SHP77 (cell line): Measurements from ENCODE around the gene AFAP1L1.

Experiments
- DNase-seq, 2 experiments: peaks; one replicate each; lab custom pipeline; 2025; lab: John Stamatoyannopoulos, UW

AFAP1L1 gene

GRCh38 chr5:149314571-149315111 lies 43.0 kb downstream of the AFAP1L1 start:
- no peak for DNase-seq

GRCh38 chr5:149315753-149316152 lies 44.1 kb downstream of the AFAP1L1 start:
- no peak for DNase-seq

- peak; percentile 26 to 44 for DNase-seq
These were observed 45.8 kb downstream of the AFAP1L1 start for GRCh38 chr5:149317281-149318048.

- DNase-seq: no peak
These were observed 47.5 kb downstream of the AFAP1L1 start for GRCh38 chr5:149319174-149319573.

DNA sequence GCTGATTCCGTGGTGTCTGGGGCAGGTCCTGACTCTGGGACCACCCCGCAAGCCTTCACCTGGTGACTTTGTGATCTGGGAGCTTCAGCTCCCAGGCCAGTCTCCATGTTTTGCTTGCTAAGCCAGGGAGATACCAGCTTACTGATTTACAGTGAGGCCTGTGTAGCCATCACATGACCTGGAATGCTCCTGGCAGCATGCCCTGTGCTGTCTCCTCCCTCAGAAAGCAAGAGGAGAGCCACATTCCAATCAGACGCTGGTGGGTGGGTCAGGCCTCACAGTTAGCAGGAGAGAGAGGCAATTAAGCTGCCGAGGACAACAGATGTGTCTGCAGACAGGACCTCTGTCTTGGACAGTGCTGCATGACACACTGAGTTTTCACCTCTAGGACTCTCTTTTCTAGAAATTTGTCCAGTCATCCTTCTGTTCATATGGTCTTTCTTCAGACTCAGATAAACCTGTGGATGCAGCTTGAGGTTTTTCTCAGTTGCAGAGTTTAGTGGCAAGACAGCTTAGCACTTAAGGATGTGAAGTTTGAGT lies 49.2 kb downstream of the AFAP1L1 start:
- peak; percentile 68 to 82 for DNase-seq

- DNase-seq: no peak
These were observed 50.9 kb downstream of the AFAP1L1 start for GRCh38 chr5:149322518-149322917.

- DNase-seq: no peak
These were observed 51.6 kb downstream of the AFAP1L1 start for GRCh38 chr5:149323210-149323609.

DNA sequence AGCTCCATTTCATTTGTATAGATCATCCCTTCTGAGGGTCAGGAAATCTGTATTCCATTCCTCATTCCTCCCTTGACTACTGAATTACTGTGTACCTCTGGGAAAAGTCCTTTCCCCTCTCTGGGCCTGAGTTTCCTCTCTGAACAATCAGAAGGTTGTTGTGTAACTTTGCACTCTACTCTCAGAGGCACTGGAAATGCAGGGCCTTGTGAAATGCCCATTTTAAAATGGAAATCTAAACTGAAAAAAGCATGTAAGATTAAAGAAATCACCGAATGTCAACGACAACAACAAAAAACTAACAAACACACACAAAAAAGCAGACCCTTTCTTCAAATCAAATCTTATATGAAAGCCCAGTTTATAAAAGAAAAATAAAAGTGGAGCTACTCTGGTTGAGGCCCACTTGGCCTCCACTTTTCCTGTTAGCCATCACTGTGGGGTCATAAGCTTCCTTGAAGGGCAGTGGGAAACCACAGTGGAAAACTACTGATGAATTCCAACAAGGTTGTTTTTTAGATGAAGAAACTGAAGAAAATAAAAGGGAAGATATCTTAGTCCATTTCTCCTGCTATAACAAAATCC lies 52.1 kb downstream of the AFAP1L1 start:
- no peak for DNase-seq

- no peak for DNase-seq
These were observed 53.0 kb downstream of the AFAP1L1 start for GRCh38 chr5:149324641-149325040.

GRCh38 chr5:149325166-149325735 lies 53.6 kb downstream of the AFAP1L1 start:
- no peak for DNase-seq

GRCh38 chr5:149325894-149326293 lies 54.2 kb downstream of the AFAP1L1 start:
- DNase-seq: no peak

- DNase-seq: no peak
These were observed 55.0 kb downstream of the AFAP1L1 start for GRCh38 chr5:149326611-149327010.

GRCh38 chr5:149328177-149328576 lies 56.5 kb downstream of the AFAP1L1 start:
- no peak for DNase-seq

GRCh38 chr5:149333711-149334443 lies 62.2 kb downstream of the AFAP1L1 start:
- DNase-seq: no peak

- peak; percentile 85 for DNase-seq
These were observed 66.1 kb downstream of the AFAP1L1 start for GRCh38 chr5:149337736-149338135.

DNA sequence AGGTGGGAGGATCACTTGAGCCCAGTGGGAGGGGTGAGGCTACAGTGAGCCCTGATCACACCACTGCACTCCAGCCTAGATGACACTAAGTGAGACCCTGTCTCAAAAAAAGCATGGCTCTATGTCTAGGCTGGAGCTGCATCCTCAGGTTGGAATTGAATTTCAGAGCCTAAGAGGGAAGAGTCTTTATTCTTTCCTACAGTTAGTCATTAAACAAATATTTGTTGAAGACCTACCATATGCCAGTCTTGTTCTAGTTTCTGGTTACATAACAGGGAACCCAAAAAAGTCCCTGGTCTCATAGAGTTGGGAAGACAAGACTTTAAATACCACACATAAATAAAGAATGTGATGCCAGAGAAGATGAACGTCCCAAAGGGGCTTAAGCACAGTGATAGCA lies 66.7 kb downstream of the AFAP1L1 start:
- peak; percentile 2 to 10 for DNase-seq

DNA sequence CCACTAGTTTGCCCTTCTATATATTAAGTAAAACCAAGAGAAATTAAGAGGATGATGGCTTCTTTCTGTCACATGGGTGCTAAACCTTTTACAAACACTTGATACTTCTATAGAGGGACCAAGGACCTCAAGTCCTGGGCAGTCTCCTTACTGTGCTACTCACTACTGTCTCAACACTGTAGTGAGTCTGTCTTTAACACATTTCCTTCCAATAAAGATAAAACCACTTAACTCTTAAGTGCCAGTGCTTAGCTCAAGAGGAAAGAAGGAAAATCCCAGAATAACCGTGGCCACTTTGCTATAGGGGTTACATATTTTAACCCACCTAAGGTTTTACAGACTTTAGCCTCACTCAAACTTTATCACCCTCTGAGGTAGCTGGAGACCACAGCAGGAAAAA lies 69.3 kb downstream of the AFAP1L1 start:
- DNase-seq: no peak

DNA sequence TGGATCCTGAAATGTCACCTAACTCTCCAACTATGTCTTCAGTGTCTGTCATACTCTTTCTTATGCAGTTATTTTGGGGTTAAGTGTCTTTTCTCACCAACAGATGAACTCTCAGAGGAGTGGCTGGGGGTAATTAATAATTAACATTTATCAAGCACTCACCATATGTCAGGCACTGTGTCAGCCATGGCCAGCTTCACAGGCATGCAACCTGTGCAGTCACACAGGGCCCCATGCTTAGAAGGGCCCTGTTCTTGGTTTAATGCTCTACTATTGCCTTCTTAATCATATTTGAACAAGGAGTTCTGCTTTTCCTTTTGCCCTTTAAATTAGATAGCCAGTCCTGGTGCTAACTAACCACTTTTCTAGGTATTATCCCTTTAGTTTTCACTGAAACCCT lies 70.2 kb downstream of the AFAP1L1 start:
- DNase-seq: no peak

- no peak for DNase-seq
These were observed 72.5 kb downstream of the AFAP1L1 start for GRCh38 chr5:149344151-149344550.

DNA sequence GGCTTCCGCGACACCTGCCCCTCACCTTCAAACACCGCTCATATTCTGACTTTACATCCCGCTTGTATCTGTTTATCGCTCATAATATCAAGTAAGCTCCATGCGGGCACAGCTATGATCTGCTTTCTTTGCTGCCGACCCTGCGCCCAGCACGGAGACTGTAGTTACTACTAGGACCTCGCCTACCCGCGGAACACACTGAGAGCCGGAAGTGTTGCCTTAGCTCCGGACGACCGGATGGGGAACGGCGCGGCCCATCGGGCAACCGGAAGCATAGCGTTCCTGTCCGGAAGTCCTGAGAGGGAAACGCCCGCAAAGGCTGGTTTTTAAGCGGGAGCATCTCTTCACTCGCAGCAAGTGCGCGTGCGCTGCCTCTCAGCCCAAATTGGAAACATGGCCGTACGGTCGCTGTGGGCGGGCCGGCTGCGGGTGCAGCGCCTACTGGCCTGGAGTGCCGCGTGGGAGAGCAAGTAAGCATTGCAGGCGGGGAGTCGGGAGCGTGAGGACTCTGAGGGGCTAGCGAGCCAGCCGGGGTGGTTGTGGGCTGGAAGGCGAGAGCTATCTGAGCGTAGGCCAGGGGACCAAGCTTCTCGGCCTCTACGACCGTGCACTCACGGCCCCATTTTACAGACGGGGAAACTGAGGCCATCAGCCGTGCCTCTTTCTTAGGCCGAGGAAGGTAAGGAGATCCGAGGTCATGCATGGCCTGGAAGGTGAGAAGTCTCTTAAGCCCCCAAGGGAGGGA lies 73.7 kb downstream of the AFAP1L1 start, which contains the start of gene GRPEL2:
GRPEL2 (plus strand) TSS at position 353 of the 745 bp plus-strand sequence; CDS start at position 394, 41 bp downstream.
- DNase-seq: peak; percentile 96 to 98

- no peak for DNase-seq
These were observed 74.2 kb downstream of the AFAP1L1 start for GRCh38 chr5:149345892-149346222.
